Measurements from ENCODE around the gene PALMD.

GRCh38 chr1:99726407-99726806 is 80.5 kb downstream of the PALMD start:
- TF ChIP-seq CTCF (IDR thresholded peaks at IDR 0.05) = no peak
- no peak for TF ChIP-seq ZFX (IDR thresholded peaks at IDR 0.05; ENCODE audit: borderline replicate concordance)
